HG03139 (cell line): Measurements from ENCODE around the gene AGL.
"Not testable (repeated sequence)": the region's sequence is repeated elsewhere in the genome, so short reads cannot be mapped to it uniquely, and the experiment has no call there.

Experiments used
- ATAC-seq: cut with Tn5 transposase; IDR thresholded peaks from one replicate; pipeline ENCODE4 v1.9.1; 2021; ENCODE audit not compliant: unreplicated experiment

Gene AGL

GRCh38 chr1:99850459-99851291 lies 514 bp downstream of the AGL start:
- peak; percentile 3 for ATAC-seq

- no peak for ATAC-seq
Observed at GRCh38 chr1:99851850-99852454, 1.8 kb downstream of the AGL start.

GRCh38 chr1:99852648-99853047 lies 2.5 kb downstream of the AGL start:
- no peak for ATAC-seq

GRCh38 chr1:99855914-99856450 lies 5.8 kb downstream of the AGL start:
- ATAC-seq, result no peak

GRCh38 chr1:99857041-99857440 lies 6.9 kb downstream of the AGL start:
- ATAC-seq, result not testable (repeated sequence)

- no peak for ATAC-seq
Observed at GRCh38 chr1:99858286-99858685, 8.1 kb downstream of the AGL start.

GRCh38 chr1:99858881-99859280 lies 8.7 kb downstream of the AGL start:
- ATAC-seq, result no peak

- ATAC-seq, result no peak
Observed at GRCh38 chr1:99860703-99861102, 10.5 kb downstream of the AGL start.

- ATAC-seq, result no peak
Observed at GRCh38 chr1:99867682-99868081, 17.5 kb downstream of the AGL start.

GRCh38 chr1:99869304-99869703 lies 19.1 kb downstream of the AGL start:
- ATAC-seq, result no peak

- no peak for ATAC-seq
Observed at GRCh38 chr1:99869723-99870122, 19.6 kb downstream of the AGL start.

GRCh38 chr1:99872063-99872462 lies 21.9 kb downstream of the AGL start:
- ATAC-seq, result no peak

GRCh38 chr1:99877568-99877967 lies 27.4 kb downstream of the AGL start:
- ATAC-seq, result no peak

- no peak for ATAC-seq
Observed at GRCh38 chr1:99886179-99886578, 36.0 kb downstream of the AGL start.

GRCh38 chr1:99886841-99887240 lies 36.7 kb downstream of the AGL start:
- ATAC-seq, result no peak

GRCh38 chr1:99887890-99888289 lies 37.7 kb downstream of the AGL start:
- ATAC-seq, result no peak

GRCh38 chr1:99891997-99892396 lies 41.8 kb downstream of the AGL start:
- no peak for ATAC-seq

GRCh38 chr1:99903278-99903677 lies 53.1 kb downstream of the AGL start:
- not testable (repeated sequence) for ATAC-seq

- ATAC-seq, result no peak
Observed at GRCh38 chr1:99906535-99906934, 56.4 kb downstream of the AGL start.

- ATAC-seq, result no peak
Observed at GRCh38 chr1:99917214-99917613, 67.1 kb downstream of the AGL start.

- ATAC-seq, result no peak
Observed at GRCh38 chr1:99919220-99919619, 69.1 kb downstream of the AGL start.

GRCh38 chr1:99934801-99935200 lies 84.6 kb downstream of the AGL start:
- ATAC-seq, result no peak
